Lower leg skin (tissue), 4 donors: ENCODE measurements around the gene PTPN20. TPM values are rescaled to one million over a fixed set of nuclear protein-coding genes. Genes with fewer than 3 reads are reported as not detected.

Experiments
- DNase-seq, 2 donors: peaks; one replicate each; pipeline ENCODE4 v3.0.0-alpha.2; 2019; ENCODE audit warnings: low spot score in 2 of 2
- H3K4me3 ChIP-seq: fragments of 200-600 bp; sonication (generic); 2 replicates; pipeline ENCODE4 v1.5.1; 2017; ENCODE audit warnings: mild to moderate bottlenecking, low read depth; ENCODE audit not compliant: poor library complexity, severe bottlenecking
- POLR2A ChIP-seq, 2 donors: fragments of 450-650 bp; IDR thresholded peaks; one replicate each; pipeline ENCODE4 v1.6.1; 2016 to 2017; ENCODE audit warnings: antibody characterized with exemption in 2 of 2, mild to moderate bottlenecking in 1 of 2, moderate library complexity in 1 of 2
- WGBS, 2 donors: methylation state at CpG; one replicate each; pipeline ENCODE4 v1.1.5; 2018; 5-methylcytosine and 5-hydroxymethylcytosine counted together
- intact Hi-C: fragments of 100-400 bp; cut with DNase I; formaldehyde crosslinking; loops from one replicate; pipeline ENCODE4 v1.15.0; 2023; ENCODE audit warnings: low total_unique reads
- total RNA-seq, 4 donors: library from RNA; depleted of rRNA; stranded (reverse); fragments of >200 nt; gene quantifications; one replicate each; pipeline ENCODE4 v1.1.0, GENCODE V29; 2016
- TF ChIP-seq, protein P1 (sequence below), 3 donors: fragments of 450-650 bp; IDR thresholded peaks; one replicate each; pipeline ENCODE4 v1.5.1; 2016; ENCODE audit warnings: antibody characterized with exemption in 3 of 3, mild to moderate bottlenecking in 3 of 3, moderate library complexity in 2 of 3

Gene PTPN20
- total RNA-seq, 4 donors from 2014 or later: 2.2 to 6.9 (median 6.0) TPM

DNA sequence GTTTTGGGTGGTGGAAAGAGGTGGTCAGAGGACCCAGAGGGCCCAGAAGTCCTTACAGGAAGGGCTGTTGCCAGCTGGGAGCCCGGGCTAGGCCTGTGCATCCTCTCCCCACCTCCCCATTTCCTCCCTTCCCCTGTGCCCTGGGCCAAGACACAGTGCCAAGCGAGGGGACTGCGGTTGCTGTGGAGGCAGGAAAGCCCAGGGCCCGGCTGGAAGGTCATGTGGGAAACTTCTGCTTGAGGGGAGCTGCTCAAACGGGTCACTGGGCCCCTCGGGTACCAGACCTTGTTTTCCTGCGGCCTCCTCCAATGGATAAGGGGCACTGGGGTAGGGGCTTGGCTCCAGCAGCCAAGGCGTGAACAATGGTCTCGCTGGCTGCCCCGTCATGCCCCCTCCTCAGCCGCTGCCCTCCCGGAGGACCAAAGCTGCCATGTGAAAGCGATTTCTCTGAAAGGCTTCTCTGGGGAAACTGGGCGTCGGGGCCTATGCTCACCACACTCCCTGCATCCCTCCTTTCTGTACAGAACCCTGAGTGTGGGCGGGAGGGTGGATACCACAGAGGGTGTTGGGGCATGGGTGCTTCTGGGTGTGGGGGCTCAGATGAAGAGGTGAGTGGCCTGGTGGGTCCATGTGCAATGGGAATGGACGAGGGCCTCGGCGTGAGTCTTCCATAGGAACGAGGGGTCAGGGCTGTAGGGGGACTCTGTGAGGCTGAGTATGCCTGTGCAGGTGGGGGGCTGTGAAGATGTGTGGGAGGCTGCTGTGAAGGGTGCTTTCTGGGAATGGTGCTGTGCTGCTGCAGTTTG, 135.3 kb downstream of the PTPN20 start:
- WGBS, 2 donors: 87 to 91% methylated on average over 19 to 20 of the region's 20 CpGs
- H3K4me3 ChIP-seq: no peak overlapping the region
- TF ChIP-seq POLR2A (IDR thresholded peaks at IDR 0.05): no peak
- TF ChIP-seq, protein P1, sequence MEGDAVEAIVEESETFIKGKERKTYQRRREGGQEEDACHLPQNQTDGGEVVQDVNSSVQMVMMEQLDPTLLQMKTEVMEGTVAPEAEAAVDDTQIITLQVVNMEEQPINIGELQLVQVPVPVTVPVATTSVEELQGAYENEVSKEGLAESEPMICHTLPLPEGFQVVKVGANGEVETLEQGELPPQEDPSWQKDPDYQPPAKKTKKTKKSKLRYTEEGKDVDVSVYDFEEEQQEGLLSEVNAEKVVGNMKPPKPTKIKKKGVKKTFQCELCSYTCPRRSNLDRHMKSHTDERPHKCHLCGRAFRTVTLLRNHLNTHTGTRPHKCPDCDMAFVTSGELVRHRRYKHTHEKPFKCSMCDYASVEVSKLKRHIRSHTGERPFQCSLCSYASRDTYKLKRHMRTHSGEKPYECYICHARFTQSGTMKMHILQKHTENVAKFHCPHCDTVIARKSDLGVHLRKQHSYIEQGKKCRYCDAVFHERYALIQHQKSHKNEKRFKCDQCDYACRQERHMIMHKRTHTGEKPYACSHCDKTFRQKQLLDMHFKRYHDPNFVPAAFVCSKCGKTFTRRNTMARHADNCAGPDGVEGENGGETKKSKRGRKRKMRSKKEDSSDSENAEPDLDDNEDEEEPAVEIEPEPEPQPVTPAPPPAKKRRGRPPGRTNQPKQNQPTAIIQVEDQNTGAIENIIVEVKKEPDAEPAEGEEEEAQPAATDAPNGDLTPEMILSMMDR (IDR thresholded peaks at IDR 0.05): no peak
- intact Hi-C loops: loop anchor here (10.0 kb wide), 1 partner anchor 268 kb away; no protein-coding TSS in a partner anchor
- peak in 1 of 2 donors; percentile 77 for DNase-seq

DNA sequence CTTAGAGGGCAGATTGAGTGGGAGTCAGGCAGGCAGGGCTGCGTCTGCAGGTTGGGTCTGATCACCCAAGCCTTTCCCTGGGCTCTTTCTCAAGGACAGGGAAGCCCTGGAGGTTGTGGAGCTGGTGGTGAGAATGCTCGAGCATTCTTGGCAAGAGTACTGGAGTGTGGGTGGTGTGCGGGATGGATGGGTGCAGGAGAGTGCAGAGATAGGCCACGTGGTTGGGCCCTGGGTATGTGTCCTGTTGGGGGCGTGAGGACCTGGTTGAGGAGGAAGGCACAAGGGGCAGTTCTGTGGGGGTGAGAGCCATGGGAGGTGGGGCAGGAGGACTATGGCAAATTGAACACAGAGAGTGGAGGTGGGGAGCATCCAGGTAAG, 135.9 kb downstream of the PTPN20 start:
- WGBS, 2 donors: 72 to 83% methylated on average over 5 of the region's 5 CpGs
- TF ChIP-seq, protein P1 (IDR thresholded peaks at IDR 0.05): no peak
- intact Hi-C loops: loop anchor here (10.0 kb wide), 1 partner anchor 268 kb away; no protein-coding TSS in a partner anchor
- DNase-seq: peak in 1 of 2 donors; percentile 82
- H3K4me3 ChIP-seq: no peak overlapping the region

DNA sequence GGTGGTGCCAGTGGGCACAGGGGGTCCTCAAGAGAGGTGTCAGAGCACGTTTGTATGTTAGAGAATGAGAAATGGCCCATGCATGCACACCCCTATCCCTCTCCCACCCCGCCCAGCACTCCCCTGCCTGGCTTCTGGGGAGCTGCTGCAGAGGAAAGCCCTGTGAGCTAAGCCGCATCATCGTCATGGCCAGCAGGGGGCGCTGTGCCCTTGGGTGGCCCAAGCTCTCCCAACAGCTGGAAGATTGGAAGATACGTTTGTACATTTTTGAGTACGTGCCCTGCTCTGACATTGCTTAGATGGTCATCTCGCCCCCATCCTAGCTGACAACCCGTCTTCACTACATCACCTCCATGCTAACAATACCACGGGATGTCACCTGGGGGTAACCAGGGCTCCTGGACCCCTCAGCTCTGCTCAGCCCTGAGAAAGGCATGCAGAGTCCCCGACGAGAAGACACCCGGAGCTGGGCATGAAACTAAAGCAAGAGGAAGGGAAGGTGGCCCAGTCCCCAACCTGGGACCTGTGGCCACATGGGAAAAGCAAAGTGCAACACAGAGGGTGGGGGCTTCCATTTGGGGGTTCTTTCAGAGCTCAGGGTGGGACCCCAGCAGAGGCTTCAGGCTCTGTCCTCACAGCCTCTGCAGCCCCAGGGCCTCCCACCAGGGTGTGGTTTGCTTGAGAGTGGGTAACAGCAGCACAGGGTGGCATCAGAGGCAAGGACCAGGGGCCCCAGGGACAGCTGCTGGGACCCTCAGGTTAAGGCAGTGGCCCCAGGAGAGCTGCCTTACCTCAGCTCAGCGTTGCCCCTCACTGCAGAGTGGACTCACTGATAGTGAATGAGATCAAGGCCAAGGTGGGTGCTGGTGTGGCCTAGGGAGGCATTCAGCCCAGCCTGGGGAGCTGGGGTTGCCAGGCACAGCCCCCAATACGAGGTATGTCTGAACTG, 136.6 kb downstream of the PTPN20 start:
- 56 to 57% methylated on average over 15 of the region's 15 CpGs for WGBS, 2 donors

DNA sequence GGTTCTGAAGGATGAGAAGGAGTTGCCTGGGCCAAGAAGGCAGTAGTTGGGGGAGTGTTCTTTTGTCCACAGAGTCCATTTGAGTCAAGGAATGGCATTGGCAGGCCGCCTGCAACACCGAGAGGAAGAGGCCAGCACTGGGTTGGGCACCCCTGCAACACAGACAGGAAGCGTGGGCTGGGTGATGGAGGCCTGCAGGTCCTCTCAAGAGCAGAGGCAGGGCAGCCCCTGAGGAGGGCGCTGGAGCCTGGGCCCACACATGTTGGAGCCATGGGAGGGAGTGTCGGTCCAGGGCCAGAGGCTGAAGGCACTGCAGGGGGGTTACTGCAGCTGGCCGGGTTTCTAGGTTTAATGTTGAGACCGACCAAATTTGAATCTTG, 137.3 kb downstream of the PTPN20 start:
- no peak overlapping the region for H3K4me3 ChIP-seq
- peak in 1 of 2 donors; percentile 68 for DNase-seq
- intact Hi-C loops: loop anchor here (10.0 kb wide), 1 partner anchor 266 kb away; no protein-coding TSS in a partner anchor
- TF ChIP-seq, protein P1 (IDR thresholded peaks at IDR 0.05): no peak
- no peak for TF ChIP-seq POLR2A (IDR thresholded peaks at IDR 0.05)
- 90% methylated on average over 7 of the region's 7 CpGs for WGBS, 2 donors

More for the DNA sequence above, 136.6 kb downstream of the PTPN20 start:
- no peak overlapping the region for H3K4me3 ChIP-seq
- DNase-seq: peak; percentile 68 to 96
- no peak for TF ChIP-seq POLR2A (IDR thresholded peaks at IDR 0.05)
- TF ChIP-seq, protein P1 (IDR thresholded peaks at IDR 0.05): no peak
- intact Hi-C loops: loop anchor here (10.0 kb wide), 1 partner anchor 267 kb away; no protein-coding TSS in a partner anchor

DNA sequence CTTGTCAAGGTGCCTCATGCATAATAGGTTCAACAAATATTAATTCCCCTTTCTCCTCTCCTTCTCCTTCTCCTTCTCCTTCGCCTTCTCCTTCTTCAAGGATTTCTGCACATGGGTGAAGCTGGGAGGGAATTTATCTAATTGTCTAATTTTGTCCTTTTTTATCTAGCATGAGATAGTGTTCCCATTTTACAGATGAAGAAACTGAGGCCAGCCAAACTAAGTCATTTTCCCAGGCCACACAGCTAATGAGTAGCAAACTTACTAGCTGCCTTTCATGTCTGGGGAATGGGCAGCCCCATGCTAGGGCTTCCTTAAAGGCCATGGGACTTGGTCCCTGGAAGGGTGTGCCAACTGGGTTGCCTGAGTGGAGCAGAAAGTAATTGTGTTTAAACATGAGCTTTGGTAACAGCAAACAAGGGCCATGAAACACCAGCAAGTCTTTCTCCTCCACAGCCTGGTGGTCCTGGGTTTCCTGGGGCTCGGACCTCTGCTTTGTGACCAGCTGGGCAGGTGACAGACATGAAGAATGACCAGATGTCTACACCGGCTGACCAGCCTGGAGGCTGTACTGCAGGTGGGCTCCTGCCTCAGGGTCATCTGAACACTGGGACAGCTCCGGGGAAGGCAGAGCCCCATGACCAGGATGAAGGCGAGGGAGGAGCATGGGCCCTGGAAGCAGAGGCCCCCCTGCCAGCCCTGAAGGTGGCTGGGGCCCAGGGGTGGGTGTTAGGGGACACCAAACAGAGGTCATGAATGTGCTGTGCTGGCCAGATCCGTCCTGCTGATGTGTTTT, 138.0 kb downstream of the PTPN20 start:
- H3K4me3 ChIP-seq: no peak overlapping the region
- TF ChIP-seq, protein P1 (IDR thresholded peaks at IDR 0.05): no peak
- TF ChIP-seq POLR2A (IDR thresholded peaks at IDR 0.05): no peak
- 85 to 89% methylated on average over 6 of the region's 6 CpGs for WGBS, 2 donors
- intact Hi-C loops: loop anchor here (10.0 kb wide), 1 partner anchor 266 kb away; no protein-coding TSS in a partner anchor
- DNase-seq: peak in 1 of 2 donors; percentile 67
